ENCODE measurements around the gene TBC1D4.
A peak's percentile ranks its signal among the peaks of the same experiment; 100 is the strongest.

Gene TBC1D4

DNA sequence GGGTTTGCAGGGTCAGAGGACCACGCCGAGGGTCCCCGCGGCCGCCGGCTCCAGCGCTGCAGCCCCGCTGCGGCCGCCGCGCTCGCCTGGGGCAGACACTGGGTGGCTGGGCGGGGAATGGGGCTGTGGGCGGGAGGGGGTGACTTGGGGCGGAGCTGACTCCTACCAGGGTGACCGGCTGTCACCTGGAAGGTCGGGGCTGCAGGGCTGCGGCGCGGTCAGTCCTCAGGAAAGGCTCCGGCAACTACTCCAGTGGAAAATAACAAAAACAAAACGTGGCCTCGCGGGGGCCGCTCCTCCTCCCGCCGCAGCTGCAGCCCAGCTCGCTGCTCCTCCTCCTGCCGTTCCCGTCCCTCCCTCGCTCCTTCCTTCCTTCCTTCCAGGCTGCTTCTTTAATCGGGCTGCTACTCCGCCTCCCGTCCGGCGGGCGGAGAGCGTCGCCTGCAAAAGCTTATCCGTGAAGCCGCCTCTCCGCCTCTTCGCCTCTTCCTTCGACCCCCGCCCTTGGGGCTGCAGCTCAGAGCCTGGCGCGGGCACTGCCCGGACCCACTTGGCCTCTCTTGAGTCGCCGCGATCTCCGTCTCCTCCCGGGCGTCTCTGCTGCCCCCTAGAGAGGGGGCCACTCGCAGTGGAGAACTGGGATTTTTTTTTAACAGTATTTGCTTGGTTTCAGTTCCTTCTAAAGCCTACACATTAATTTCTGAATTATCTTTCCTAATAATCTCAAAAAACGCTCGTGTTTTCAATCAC, at the start of gene TBC1D4:
Gene TBC1D4, minus strand, starts transcription at position 100 of the 750 bp plus-strand sequence. CDS start 402 bp downstream, outside the sequence.
- peak; percentile 59 to 64 for DNase-seq

DNA sequence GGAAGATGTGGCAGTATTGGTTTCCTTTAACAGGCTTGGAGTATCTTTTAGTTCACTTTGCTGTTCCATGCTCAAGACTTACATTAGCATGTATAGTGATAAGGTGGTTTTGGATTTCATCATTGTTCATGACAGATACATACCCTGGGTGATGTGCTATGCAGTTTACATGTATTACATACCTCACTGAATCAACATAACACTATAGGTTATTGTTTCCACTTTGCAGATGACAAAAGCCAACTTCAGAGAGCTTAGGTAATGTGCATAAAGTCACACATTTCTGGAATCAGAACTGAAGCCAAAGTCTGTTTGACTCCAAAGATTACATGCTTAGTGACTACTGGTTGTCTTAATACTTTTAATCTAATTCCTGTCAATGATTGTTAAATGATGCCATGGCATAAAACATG, 48.6 kb upstream of the TBC1D4 start:
- no peak for DNase-seq

- DNase-seq, result no peak
Observed at GRCh38 chr13:75521956-75522355, 40.0 kb upstream of the TBC1D4 start.

DNA sequence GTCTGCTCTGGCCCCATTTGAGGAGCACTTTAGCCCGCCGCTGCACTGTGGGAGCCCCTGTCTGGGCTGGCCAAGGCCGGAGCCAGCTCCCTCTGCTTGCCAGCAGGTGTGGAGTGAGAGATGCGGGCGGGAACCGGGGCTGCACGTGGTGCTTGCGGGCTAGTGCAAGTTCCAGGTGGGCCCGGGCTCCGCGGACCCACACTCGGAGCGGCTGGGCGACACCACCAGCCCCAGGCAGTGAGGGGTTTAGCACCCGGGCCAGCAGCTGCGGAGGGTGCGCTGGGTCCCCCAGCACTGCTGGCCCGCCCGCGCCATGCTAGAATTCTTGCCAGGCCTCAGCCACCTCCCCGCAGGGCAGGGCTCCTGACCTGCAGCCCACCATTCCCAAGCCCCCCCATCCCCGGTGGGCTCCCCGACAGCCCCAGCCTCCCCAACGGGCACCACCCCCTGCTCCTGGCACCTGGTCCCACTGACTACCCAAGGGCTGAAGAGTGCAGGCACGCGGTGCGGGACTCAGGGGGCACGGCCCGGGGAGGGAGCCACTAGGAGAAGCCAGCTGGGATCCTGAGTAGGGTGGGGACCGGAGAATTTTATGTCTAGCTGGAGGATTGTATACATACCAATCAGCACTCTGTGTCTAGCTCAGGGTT, 36.6 kb upstream of the TBC1D4 start:
- no peak for DNase-seq

DNA sequence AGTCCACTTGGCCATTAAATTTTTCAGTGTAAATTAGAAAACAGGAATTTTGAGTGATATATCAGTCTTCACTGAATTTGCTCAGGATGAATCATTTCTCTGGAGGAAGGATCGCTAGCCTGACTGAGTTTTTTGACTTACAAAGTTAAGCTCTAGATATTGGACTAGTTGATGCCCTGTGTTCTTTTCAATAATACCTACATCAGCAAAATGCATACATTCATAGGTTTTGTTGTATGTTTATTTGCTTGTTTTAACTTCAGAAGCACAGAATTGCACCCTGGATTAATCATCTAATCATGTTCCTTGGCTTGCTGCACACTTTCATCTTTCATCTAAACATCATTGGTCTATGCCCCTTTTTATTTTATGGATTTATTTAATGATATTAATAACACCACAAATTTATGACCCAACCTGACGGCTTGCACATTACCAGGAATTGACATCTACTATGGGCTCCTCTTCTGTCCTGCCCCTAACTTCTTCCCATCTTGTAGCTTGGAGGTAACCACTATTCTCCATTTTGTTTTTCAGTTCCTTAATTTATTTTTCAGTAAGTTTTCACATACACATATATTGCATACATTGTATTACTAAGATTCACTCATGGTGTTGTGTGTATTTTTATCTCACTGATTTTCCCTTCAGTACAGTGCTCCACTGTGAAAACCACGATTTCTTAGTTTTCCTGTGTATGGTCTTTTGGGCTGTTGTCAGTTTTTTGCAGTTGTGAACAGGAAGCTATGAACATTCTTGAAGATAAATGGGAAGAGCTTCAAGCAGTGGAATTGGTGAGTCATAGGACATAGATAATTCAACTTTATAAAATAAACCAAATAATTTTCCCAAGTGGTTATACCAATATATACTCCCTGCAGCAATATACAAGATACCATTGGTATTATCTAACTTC, 32.4 kb upstream of the TBC1D4 start:
- no peak for DNase-seq

- DNase-seq, result no peak
Observed at GRCh38 chr13:75513271-75513670, 31.3 kb upstream of the TBC1D4 start.

GRCh38 chr13:75512253-75512652, 30.3 kb upstream of the TBC1D4 start:
- DNase-seq, result no peak

GRCh38 chr13:75511051-75511625, 29.2 kb upstream of the TBC1D4 start:
- DNase-seq, result no peak

GRCh38 chr13:75508002-75508548, 26.1 kb upstream of the TBC1D4 start:
- no peak for DNase-seq

DNA sequence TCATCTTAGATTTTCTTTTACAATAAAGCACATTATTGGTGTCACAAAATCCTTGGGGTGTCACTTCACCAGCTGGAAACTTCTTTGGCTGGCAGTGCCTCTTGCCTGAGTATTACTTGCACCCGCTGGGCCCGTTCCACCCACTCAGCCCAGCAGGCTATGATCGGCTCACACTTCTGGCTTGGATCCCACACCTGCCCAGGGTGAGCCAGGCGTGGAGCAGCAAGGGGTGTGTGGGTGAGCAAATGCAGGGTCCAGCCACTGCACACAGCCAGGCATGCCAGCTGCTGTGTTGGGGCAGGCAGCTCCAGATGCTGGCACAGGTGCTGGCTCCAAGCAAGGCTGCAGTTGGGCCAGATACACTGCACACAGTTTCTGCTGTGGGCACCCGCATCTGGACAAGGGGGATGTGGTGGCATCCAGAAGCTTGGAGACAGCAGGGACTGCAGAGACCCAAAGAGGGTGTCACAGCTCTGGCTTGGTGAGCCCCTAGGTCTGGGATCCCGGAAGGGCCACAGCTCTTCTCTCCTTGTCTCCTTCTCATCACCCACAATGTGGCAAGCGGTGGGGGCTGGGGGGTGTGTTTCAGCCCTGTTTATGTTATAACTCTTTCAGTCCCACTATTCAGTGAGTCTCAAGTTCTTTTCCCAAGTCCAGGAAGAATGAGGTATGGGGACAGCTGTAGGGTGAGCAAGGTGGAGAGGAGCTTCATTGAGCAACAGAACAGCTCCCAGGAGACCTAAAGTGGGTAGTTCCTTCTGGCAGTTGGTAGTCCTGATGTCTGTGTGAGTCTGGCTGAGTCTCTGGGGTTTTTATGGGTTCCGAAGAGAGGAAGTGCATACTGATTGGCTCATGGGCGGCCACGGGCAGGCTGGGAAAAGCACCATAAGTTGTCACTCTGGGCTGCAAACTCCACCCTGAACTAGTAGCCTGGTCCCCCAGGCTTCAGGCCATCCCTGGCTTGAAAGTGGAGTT, 25.3 kb upstream of the TBC1D4 start:
- no peak for DNase-seq

GRCh38 chr13:75506018-75506417, 24.0 kb upstream of the TBC1D4 start:
- no peak for DNase-seq

DNA sequence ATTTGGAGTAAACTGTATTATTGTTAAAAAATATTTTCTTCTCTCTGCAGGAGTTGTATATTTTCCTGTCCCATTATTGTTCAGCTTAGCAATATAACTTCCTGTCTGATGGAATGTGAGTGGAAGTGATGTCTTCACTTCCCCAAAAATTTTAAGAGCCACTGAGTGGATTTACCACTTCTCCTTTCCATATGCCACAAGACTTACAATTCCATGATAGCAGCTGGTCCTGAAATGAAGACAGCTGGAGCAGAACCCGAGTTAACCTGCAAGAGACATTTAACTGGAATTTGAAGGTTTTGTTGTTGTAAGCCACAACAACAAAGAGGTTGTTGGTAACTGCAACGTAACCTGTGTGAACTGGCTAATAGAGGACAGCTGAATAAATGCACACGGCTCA, 23.4 kb upstream of the TBC1D4 start:
- no peak for DNase-seq

DNA sequence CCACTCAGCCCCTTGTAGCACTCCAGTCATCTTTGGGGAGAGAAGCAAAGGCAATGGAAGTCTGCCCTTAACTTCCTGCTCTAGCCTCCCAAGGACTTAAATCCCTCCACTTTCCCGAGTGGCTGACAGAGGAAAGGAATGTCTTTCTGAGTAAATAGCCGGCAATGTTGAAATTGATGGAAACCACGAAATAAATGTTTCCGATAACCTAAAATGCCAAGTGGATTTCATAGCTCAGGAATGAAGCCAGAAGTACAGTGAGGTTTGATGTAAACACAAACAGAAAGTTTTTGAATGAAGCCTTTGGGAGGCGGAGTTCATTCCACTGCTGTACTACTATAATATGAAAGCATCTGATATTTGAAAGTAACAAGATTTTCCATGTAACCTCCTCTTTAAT, 14.0 kb upstream of the TBC1D4 start:
- DNase-seq, result no peak

DNA sequence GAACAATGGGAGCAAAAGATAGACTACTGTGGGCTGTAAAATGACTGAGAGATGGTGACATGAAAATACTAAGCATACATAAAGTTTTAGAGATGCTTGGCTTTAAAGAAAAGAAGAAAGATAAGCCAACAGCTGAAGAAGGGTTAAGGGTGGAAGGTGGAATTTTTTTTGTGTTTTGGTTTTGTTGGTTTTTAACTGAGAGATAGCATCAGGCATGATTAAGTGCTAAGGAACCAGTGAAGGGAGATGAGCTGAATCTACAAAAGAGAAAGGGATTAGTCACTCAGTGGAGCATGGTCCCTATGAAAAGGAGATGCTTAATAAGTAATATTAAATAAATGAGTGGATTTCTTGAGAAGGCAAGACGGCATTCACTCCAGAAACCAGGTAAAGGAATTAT, 12.5 kb upstream of the TBC1D4 start:
- no peak for DNase-seq

DNA sequence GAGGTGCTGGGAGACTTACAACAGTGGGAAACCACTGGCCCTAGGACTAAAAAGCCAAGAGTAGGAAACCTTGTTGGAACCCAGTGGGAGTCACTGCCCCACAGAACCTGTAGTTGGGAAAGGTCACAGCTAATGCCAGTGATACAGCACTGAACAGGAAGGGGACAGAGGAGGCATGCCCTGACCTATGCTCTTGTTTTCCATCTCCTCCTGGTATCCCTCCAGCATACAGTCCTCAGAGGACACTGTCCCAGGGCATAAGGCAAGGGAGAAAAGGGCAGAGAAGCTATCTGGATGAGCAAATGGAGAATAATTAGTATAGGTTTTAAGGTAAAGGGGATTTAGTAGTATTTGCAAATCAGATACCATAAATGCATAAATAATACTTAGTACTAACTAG, 11.2 kb upstream of the TBC1D4 start:
- DNase-seq, result no peak

GRCh38 chr13:75492389-75492788, 10.4 kb upstream of the TBC1D4 start:
- no peak for DNase-seq

GRCh38 chr13:75491376-75491775, 9.4 kb upstream of the TBC1D4 start:
- DNase-seq, result no peak

DNA sequence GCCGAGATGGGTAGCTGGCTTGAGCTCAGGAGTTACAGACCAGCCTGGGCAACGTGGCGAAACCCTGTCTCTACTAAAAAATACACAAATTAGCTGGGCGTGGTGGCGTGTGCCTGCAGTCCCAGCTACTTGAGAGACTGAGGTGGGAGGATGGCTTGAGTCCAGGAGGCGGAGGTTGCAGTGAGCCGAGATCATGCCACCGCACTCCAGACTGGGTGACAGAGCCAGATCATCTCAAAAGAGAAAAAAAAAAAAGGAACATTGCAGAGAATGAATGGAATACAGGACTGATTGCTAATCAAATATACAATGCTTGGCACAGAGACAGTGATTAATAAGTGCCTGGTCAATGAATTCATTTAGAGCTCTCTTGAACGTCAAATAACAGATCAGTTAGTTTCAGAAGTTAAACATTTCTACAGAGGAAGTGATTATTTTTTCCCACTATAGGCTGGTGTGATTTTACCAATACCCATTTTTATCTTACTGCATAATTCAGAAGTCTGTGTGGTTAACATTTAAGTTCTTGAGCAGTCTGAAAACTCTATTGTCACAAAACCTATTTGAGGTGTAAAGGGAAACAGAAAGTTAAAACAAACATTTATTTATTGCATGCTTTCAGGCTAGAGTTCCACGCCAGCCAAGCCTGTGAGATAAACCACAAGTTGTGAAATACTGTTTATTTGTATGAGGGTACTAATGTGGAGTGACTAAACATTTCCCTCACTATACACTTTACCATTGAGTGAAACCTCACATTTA, 7.7 kb upstream of the TBC1D4 start:
- peak in 1 of 2 donors; percentile 18 for DNase-seq

DNA sequence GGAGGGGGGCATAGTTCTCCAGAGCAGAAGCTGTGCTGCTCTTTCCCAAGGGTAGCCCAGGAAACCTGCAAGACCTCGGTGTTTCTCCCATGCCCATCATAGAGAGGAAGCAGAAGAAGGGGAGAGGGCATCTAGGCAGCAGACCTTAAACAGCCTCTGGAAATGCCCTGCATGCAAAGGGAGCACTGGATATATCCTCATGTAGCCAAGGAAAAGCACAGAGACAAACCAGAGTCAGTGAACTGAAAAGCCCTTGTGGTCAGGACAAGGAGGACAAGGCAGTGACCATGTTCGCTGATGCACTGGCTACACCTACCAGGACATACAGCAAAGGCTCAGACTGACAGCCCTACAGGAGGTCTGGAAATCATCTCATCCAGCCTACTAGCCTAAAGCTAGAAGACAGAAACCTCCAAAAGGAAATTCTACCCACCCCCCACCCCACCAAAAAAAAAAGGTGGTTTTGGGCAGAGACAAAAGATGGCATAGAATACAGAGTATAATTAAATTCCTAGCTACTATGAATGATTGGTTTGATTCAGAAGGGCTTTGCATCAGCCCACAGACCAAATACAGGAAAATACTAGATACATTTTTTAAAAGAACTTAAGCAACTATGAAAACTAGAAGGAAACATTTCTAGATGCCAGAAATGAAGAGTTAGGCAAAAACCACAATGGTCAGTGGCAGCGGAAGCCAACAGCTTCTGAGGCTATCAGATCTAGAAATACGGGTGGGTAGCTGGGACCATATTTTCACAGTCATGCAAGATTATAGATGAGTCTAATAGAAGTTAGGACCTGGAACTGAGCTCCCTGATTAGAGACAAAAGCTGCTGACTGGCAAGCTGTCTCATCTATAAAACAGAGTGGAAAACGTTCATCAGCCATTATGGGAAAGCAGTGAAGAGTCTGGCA, 4.4 kb upstream of the TBC1D4 start:
- DNase-seq, result no peak
